HG03354 (cell line): ENCODE measurements around the gene ZNF543.
"Not testable (repeated sequence)": the region's sequence is repeated elsewhere in the genome, so short reads cannot be mapped to it uniquely, and the experiment has no call there.

Source experiments
- ATAC-seq: cut with Tn5 transposase; IDR thresholded peaks from one replicate; pipeline ENCODE4 v1.9.1; 2021; ENCODE audit warnings: mild to moderate bottlenecking; ENCODE audit not compliant: unreplicated experiment, poor library complexity, severe bottlenecking

Gene ZNF543

GRCh38 chr19:57320180-57321084, at the start of gene ZNF543:
Gene ZNF543, plus strand, starts transcription at chr19:57320472. Its CDS starts 382 bp downstream, at chr19:57320854.
- ATAC-seq = peak; percentile 99

GRCh38 chr19:57271280-57271679, 49.0 kb upstream of the ZNF543 start:
- no peak for ATAC-seq

- no peak for ATAC-seq
Measured at GRCh38 chr19:57273014-57273413, 47.3 kb upstream of the ZNF543 start.

GRCh38 chr19:57276430-57276829, 43.8 kb upstream of the ZNF543 start:
- no peak for ATAC-seq

- not testable (repeated sequence) for ATAC-seq
Measured at GRCh38 chr19:57278481-57278880, 41.8 kb upstream of the ZNF543 start.

- ATAC-seq = peak; percentile 71
Measured at GRCh38 chr19:57279418-57280164, 40.7 kb upstream of the ZNF543 start.

- ATAC-seq = peak; percentile 86
Measured at GRCh38 chr19:57280165-57280961, 39.9 kb upstream of the ZNF543 start, which contains the start of gene ZNF460. Gene ZNF460, plus strand, starts transcription at chr19:57280485. Its CDS starts 322 bp downstream, at chr19:57280807.

- ATAC-seq = no peak
Measured at GRCh38 chr19:57280962-57281400, 39.3 kb upstream of the ZNF543 start.

- ATAC-seq = no peak
Measured at GRCh38 chr19:57282011-57282643, 38.1 kb upstream of the ZNF543 start.

- no peak for ATAC-seq
Measured at GRCh38 chr19:57288373-57288772, 31.9 kb upstream of the ZNF543 start.

- ATAC-seq = no peak
Measured at GRCh38 chr19:57290970-57291369, 29.3 kb upstream of the ZNF543 start.

GRCh38 chr19:57292547-57292946, 27.7 kb upstream of the ZNF543 start:
- no peak for ATAC-seq

GRCh38 chr19:57293719-57294118, 26.6 kb upstream of the ZNF543 start:
- no peak for ATAC-seq

GRCh38 chr19:57302020-57302465, 18.2 kb upstream of the ZNF543 start:
- no peak for ATAC-seq

GRCh38 chr19:57302727-57303401, 17.4 kb upstream of the ZNF543 start:
- no peak for ATAC-seq

- ATAC-seq = no peak
Measured at GRCh38 chr19:57305056-57305455, 15.2 kb upstream of the ZNF543 start.

GRCh38 chr19:57308514-57308913, 11.8 kb upstream of the ZNF543 start:
- no peak for ATAC-seq

- ATAC-seq = no peak
Measured at GRCh38 chr19:57310792-57311191, 9.5 kb upstream of the ZNF543 start.

GRCh38 chr19:57314146-57314545, 6.1 kb upstream of the ZNF543 start:
- ATAC-seq = no peak
